ENCODE measurements around the gene TMEM236.

DNA sequence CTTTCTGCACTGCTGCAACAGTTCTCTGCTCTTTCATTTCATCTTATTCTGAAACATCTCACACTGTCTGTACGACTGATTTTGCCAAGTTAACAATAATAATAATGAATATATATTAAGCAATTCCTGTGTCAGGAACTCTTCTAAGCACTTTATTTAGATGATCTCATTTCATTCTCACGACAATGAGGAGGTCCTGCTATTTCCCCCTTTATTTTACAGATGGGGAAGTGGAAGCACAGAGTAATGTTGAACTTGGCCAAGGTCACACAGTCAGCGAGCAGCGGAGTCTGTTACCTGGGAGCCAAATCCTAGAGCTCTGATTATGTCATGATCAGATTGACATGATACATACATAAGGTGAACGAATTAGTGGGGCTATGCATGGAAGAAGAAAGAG is 63.0 kb downstream of the TMEM236 start:
- TF ChIP-seq MAX (IDR thresholded peaks at IDR 0.05), result no peak
- no peak for TF ChIP-seq EGR1 (IDR thresholded peaks at IDR 0.05)
- no peak for TF ChIP-seq EP300 (IDR thresholded peaks at IDR 0.05; ENCODE audit: borderline replicate concordance)

Measured in Ishikawa (cell line).